HG03558 (cell line): ENCODE measurements around the gene AHI1.
"Not testable (repeated sequence)": the region's sequence is repeated elsewhere in the genome, so short reads cannot be mapped to it uniquely, and the experiment has no call there.

Experiments
- ATAC-seq: cut with Tn5 transposase; IDR thresholded peaks from one replicate; pipeline ENCODE4 v1.9.1; 2021; ENCODE audit warnings: moderate number of reproducible peaks; ENCODE audit not compliant: unreplicated experiment; ENCODE audit errors: extremely low read depth

The AHI1 gene

DNA sequence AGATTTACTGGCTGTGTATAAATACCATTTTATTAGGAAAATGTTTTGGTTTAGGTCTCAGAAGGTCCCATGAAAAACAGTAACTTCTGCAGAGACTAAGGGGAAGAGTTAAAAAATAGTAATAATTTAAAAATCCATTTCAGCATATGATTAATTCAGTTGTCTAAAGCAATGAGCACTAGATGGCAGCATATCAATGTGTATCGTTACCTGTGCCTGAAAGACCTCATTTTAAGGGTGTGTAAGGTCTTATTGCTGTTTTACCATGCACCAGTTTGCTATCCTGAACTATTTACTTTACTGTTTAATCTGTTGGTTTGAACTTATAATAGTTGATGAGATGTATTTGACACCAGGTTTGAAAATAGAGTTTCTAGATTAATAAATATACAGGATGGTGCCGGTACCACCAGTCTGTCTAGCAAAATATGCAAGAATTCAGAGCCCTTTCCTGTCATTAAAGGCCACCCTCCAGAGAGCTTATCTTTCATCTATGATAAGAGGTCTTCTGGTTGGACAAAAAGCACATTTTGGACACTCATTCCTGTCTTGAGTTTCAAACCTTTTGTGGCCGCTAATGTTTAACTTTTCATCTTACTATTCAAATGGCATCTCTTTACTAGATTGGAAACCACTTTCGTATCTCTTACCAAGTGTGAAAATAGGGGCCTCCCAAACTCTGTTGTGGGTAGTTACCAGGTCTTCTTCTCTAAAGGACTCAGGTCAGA is 8.9 kb upstream of the AHI1 start:
- peak; percentile 84 for ATAC-seq

DNA sequence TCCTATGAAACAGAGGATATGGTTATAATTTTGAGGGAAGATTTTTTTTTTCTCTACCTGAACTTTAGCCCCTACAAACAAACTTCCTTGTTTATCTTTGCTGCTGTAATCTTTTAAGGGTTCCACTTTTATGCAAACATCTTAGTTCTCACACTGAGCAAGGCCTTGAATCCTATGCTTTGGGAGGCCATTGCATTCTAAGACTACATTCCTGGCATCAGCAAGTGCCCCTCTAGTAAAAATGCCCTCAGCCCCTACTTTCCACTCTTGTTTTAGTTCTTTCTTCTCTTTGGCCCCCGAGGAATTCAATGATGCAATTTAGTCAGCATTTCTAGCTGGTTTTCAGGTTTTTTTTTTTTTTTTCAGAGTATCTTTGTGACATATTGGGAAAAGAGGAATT is 8.1 kb upstream of the AHI1 start:
- no peak for ATAC-seq

DNA sequence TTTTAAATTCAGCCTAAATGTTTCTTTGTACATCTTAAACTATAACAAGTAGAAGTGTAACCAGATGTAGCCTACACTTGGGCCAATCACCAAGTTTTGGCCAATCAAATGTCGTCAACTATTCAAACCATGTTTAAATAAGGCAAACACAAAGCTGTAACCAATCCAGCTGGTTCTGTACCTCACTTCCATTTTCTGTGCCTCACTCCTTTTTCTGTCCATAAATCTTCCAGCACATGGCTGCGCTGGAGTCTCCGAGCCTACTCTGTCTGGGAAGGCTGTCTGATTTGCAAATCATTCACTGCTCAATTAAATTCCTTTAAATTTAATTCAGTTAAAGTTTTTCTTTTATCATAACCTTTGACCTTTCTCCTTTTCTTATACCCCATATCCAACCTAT is 7.7 kb upstream of the AHI1 start:
- ATAC-seq = no peak

DNA sequence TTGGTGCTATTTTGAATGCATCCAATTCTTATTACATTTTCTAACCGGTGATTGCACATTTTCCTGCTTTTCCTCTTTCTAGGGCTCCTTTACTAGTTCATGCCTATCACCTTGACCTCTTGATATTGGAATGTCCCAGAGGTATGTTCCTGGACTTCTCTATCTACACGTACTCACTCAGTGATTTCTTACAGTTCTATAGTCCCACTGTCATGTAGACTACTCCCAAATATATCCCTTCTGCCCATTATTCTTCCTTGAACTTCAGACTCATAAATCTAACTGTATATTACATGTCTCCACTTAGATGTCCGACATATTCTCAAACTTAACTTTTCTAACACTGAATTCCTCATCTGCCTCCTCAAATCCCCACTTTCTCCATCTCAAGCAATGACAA is 7.2 kb upstream of the AHI1 start:
- no peak for ATAC-seq

DNA sequence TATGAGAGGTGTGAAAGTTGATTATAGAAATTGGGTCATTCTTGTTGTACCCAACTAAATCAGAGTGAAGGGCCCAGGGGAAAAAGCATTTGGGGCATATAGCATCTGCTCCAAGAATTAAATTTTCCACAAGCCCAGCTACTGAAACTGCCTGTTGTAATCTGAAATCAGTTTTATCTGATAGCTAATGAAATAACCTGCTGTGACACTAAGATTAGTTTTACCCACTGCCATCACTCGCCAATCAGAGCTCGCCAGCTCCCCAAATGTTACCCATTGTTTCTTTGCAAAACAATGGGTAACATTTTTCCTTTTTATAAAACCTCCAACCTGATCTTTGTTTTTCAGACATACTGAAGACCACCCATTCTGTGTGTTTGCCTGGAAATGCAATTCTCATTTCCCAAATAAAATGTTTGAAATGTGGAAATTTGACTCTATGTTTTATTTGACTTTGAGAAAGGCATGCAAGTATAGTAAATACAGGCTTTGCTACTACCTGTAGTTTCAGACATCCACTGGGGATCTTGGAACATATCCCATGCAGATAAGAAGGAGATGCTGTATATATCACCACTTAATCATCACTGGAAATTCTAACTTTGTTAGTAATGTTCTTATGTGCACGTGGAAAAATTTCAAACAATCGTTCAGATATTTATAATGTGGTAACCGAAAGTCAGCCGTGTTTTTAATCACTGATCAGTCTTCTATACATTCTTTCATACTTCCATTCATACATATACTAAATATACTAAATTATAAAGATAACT is 6.3 kb upstream of the AHI1 start:
- no peak for ATAC-seq

DNA sequence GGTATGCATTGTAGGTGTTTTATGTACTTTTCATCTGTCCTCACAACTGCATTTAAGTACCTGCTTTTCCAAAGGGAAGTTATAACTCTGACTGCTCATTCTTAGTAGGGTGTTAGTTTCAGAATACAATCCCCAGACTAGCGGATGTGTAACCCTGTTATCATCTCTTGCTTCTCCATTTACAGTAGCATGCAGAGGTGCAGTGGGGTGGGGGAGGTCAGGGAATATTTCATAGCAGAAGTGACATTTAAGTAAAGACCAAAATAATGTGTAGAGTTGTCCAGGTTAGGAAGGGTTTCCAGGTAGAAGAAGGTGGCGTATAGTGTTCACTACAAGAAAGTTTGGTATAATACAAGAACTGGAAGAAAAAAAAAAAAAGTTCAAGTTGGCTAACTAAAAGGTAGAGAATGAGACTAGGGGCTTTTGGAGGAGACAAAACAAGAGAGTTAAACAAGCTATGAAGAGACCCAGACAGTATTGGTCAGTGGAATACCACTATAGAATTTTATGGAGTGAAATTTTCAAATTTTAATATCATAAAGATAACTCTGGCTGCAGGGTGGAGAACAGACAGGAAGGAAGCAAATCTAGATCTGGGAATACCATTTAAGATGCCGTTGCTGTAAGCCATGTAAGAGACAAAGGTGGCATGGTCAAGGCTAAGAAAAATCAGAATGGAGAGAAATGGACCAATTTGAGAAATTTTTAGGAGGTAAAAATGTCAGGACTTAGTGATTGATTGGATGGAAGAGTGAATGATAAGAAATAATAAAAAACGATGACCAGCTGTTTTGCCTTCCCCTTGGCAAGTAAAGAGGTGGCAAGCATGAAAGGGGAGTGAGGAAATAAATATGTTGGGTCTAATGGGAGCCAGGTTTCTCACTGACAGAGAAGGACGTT is 2.2 kb upstream of the AHI1 start:
- no peak for ATAC-seq

DNA sequence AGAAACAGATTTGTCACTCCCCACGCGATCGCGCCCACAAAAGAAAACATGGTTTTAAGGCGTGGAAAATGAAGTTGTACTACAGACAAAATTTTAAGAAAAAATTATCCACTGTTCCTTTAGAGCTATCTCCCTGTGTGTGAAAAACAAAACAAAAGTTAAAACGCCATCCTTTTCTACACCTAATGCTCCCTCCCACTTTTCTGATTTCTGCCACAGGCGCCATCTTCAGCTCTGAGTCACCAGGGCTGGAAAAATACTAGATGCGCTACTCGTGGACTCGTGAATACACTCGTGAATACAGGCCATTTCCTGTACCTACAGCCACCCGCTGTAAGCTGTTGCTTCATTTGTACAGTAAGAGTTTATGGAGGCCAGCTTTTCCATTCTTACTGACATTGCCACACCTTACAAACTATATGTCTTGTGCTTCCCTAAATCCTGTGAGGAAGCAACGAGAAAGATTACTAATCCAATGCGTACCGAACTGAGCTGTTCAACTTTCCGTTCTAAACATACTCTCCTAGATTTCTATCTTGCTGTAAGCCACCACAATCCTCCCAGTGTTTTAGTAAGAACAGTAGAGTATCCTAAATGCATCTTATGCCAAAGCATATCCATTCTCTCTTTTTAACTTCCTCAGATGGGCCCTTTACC is 773 bp upstream of the AHI1 start:
- no peak for ATAC-seq

DNA sequence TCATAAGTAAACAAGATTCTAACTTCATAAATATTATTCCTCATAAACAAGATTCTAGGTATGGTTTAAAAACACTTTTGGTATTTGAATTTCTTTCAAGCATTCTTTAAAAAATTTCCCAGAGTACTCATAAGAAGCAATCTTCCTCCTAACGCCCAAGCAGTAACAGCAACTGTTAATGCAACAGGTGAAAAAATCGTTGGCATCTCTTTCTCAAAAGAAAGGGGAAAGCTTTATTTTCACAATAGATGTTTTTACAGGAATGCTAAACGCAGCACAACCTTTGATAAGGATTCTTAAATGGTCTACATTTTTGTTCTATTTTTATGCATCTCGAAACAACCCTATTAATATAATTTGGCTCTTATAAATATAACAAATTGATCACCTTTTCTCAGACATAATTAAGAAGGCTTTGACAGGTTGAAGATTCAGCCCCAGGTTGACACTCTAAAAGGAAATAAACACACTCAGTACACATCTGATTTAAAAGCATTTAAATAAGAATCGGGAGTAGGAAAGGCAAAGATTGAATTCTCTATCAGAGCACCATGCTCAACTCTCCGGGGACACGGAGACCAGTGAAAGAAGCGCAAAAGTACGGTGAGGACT is 634 bp downstream of the AHI1 start:
- ATAC-seq = no peak

DNA sequence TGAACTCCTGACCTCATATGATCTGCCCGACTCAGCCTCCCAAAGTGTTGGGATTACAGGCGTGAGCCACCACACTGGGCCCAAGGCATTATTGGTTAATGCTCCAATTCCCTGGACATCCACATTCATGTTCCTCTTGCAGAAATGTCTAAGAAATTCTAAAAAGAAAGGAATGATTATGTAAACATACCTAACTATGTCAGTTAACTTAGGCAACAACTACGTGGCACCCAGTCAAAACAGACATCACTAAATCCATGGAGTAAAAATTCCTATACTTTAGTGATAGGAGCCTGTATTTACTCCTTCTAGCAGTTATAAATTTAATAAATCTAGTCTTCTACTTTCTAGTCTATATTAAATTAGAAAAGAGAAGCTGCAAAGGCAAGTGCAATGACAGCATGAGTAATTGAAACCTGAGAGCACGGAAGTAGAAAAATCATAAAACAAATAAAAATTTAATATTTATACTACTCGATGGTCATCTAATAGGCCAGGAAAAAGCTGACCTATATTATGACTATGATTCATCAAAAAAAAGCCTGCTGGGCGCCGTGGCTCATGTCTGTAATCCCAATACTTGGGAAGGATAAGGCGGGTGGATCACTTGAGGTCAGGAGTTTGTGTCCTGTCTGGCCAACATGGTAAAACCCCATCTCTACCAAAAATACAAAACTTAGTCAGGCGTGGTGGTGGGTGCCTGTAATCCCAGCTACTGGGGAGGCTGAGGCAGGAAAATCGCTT is 4.2 kb downstream of the AHI1 start:
- ATAC-seq = no peak

DNA sequence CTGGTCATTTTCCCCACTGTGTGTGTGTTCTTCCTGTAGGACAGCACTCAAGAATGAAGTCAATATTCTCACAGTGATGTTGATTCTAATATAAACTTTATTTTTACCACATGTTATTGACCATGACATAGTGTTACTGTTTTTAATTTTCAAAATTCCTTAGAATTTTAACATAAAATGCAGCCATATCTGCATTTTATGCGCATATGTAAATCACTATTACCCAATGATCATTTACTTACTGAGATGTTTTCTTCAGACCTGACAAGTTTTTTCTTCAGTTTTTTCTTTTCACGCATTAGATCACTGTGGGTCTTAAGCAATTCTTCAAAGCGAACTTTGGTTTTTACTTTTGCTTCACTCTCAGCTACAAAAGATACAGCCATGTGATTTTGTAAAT is 7.2 kb downstream of the AHI1 start:
- no peak for ATAC-seq

DNA sequence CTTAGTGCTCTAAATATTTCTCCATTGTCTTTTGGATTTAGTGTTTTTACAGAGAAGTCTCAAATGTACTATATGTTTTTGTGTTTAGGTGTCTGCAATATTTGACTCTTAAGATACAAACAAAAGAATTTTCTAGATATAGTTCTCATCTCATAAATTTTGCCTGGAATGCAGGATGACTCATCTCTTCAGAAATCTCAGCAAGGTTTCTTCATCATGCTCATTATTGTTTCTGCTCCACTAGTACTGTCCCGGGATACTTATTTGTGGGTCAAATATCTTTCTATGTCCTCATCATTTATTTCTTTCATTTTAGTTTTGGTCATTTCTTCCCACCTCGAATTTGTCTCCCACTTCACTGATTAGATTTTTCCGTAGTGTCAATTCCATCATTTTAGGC is 9.5 kb downstream of the AHI1 start:
- ATAC-seq = no peak

DNA sequence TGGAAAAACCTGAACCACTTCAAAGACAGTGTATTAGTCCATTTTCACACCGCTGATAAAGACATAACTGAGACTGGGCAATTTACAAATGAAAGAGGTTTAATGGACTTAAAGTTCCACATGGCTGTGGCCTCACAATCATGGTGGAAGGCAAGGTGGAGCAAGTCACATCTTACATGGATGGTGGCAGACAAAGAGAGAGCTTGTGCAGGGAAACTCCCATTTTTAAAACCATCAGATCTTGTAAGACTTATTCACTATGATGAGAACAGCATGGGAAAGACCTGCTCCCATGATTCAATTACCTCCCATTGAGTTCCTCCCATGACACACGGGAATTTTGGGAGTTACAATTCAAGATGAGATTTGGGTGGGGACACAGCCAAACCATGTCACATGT is 13.6 kb downstream of the AHI1 start:
- ATAC-seq = not testable (repeated sequence)

DNA sequence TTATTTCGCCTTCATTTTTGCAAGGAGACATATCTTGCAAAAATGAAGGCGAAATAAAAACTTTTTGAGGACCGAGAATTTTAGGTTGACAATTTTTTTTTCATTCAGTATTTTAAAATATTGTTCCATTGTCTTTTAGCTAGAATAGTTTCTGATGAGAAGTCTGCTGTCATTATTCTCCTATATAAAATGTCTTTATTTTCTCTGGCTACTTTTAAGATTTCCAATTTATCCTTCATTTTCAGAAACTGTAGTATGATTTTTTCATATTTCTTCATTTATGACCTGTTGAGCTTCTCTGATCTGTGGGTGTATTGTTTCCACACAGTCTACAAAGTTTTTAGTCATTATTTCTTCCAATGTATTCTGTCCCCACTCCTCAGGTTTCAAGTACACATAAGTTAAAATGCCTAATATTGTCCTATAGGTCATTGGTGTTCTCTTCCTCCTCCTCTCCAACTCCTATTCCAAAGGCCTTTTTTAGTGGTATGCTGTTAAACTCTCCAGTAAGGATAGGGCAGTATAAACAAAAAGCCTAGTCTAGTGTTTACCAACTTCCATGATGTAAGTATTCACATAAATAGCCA is 15.7 kb downstream of the AHI1 start:
- no peak for ATAC-seq

DNA sequence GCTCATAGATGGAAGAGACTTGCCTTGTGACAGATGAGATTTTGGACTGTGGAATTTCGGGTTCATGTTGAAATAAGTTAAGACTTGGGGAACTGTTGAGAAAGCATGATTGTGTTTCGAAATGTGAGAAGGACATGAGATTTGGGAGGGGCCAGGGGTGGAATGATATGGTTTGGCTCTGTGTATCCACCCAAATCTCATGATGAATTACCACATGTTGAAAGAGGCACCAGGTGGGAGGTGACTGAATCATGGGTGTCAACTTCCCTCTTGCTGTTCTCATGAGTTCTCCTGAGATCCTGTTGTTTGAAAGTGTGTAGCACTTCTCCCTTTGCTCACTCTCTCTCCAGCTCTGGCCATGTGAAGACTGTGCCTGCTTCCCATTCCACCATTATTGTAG is 17.9 kb downstream of the AHI1 start:
- no peak for ATAC-seq

DNA sequence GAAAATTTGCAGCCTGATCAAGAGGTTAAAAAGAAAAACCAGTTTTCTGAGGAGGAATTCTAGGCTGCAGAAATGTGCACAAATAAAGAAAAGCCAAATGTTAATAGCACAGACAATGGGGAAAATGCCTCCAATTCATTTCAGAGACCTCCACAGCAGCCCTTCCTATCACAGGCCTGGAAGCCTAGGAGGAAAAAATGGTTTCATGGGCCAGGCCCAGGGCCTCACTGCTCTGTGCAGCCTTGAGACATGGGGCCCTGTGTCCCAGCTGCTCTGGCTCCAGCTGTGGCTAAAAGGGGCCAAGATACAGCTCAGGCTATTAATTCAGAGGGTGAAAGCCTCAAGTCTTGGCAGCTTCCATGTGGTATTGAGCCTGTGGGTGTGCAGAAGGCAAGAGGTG is 18.9 kb downstream of the AHI1 start:
- ATAC-seq = no peak

DNA sequence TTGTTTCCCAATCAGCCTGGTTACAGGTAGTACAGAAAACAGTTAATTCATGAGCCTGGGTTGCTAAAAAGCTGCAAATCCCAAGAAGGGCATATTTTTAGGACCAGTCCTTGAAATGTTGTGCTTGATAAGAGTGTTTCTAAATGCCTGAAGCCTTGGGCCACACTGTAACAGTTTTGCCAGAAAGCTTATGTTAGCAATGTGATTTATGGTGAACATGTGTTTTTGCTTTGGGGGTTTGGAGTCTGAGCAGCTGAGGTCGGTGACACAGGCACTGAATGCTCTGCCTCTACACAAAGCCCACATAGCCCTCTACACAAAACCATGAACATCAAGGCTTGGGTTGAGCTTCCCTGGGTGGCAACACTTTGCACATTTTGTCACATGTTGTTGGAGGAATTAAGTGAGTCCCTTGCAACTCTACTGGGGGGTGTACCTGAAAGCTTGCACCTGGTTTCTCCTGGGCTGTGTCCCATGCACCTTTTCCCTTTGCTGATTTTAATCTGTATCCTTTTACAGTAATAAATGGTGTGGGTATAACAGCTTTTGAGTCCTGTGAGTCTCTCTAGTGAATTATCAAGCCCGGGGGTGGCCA is 22.2 kb downstream of the AHI1 start:
- no peak for ATAC-seq

DNA sequence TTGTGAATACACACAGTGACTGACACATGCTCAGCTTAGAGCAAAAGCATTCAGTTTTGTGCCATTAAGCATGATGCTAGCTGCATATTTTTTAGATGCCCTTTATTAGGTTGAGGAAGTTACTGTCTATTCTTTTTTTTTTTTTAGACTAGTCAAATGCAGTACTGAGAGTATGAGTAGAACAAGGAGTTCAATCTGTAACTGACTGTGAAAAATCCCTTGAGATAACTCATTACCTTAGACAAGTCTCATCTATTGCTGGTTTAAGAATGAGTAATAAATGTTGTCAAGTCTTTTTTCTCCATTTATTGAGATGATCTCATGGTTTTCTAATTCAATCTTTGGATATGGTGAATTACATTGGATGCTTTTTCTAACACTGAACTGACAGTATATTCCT is 23.2 kb downstream of the AHI1 start:
- no peak for ATAC-seq

DNA sequence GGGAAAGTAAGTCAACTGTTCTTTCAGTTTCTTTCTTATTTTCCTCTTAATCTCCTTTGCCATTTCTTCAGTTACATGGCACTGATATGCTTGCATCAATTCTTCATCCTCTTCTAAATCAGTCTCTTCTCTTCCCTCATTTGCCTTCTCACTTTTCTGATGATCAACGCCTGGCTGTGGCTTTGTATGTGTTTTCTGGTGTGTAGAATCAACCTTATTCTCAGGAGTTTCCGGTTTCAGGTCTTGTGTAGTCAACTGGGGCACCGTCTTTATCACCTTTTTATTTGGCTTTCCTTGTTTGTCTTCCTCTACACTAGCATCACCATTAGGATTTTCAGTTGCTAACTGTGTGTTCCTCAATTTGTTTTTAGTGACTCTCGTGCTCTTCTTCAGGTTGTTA is 31.6 kb downstream of the AHI1 start:
- ATAC-seq = no peak

DNA sequence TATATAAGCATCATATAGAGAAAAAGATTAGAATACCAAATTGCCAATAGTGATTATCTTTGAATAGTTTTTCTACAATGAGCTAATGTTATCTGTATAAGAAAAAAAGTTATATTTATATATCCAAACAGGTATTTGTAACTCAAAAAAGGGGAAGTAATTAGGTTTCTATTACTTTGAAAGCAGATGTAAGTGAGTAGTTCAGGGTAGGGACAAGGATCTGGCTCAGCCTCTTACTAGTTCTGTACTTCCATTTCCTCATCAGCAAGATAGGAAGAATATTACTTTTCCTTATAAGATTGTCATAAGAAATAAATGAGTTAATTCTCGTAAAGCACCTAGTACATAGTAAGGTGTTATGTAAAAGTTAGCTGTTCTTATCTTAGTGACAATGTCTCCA is 32.2 kb downstream of the AHI1 start:
- peak; percentile 59 for ATAC-seq
